A549 (cell line): Measurements from ENCODE around the gene NEU3. TPM values are rescaled to one million over a fixed set of nuclear protein-coding genes. Genes with fewer than 3 reads are reported as not detected.

Source experiments
- ATAC-seq, 2 experiments: fragments of 200-7000 bp in 1 of 2; fragments of >200 bp in 1 of 2; cut with Nextera tagmentation in 1 of 2; cut with Tn5 transposase in 1 of 2; 3 replicates each; pipeline versions ENCODE4 v1.8.0 to v1.9.1; 2018 to 2020; ENCODE audit warnings: mild to moderate bottlenecking in 1 of 2, moderate library complexity in 1 of 2
- CTCF ChIA-PET: fragments of 300-600 bp; sonication (Branson Sonifier 250); formaldehyde crosslinking; extraction: SDS; loops from one replicate; lab custom pipeline; 2021; ENCODE audit warnings: antibody characterized with exemption, inconsistent platforms; lab: Yijun Ruan, JAX
- POLR2A ChIA-PET: fragments of 350-600 bp; formaldehyde crosslinking; extraction: SDS; loops from one replicate; lab custom pipeline; 2021; ENCODE audit warnings: antibody characterized with exemption, inconsistent platforms; lab: Yijun Ruan, JAX
- DNase-seq, 2 experiments: peaks; one replicate each; pipeline versions ENCODE4 v3.0.0 to v3.0.0-alpha.2; 2011 to 2016; ENCODE audit warnings: low read depth in 1 of 2, low spot score in 1 of 2
- FAIRE-seq: peaks from 2 replicates; lab custom pipeline; 2011; peaks lifted over from hg19 to GRCh38; lab: Jason Lieb, UNC
- H3K27ac ChIP-seq, 2 experiments: fragments of >200 bp; sonication (Bioruptor Twin); formaldehyde crosslinking; 3 replicates each; pipeline ENCODE4 v1.5.1; 2016 to 2017
- H3K4me1 ChIP-seq: fragments of >200 bp; sonication (Bioruptor Twin); formaldehyde crosslinking; 3 replicates; pipeline ENCODE4 v1.6.1; 2016
- H3K4me2 ChIP-seq: fragments of >200 bp; sonication (Bioruptor Twin); formaldehyde crosslinking; 3 replicates; pipeline ENCODE4 v1.6.1; 2016
- H3K4me3 ChIP-seq: fragments of >200 bp; sonication (Bioruptor Twin); formaldehyde crosslinking; 3 replicates; pipeline ENCODE4 v1.5.1; 2016
- H3K9me3 ChIP-seq: fragments of >200 bp; sonication (Bioruptor Twin); formaldehyde crosslinking; 3 replicates; pipeline ENCODE4 v1.6.1; 2016
- CBX2 ChIP-seq: fragments of 200-600 bp; sonication (generic); IDR thresholded peaks from 2 replicates; pipeline ENCODE4 v1.6.1; 2016; ENCODE audit warnings: low read depth, mild to moderate bottlenecking, borderline replicate concordance
- CBX8 ChIP-seq: fragments of 200-600 bp; sonication (generic); IDR thresholded peaks from 2 replicates; pipeline ENCODE4 v1.6.1; 2016
- CEBPB ChIP-seq, 2 experiments: fragments of >200 bp in 1 of 2; sonication (Bioruptor Twin) in 1 of 2; formaldehyde crosslinking in 1 of 2; IDR thresholded peaks; 2 replicates each; pipeline ENCODE4 v1.6.1; 2012 to 2016
- CHD2 ChIP-seq: fragments of 150-350 bp; IDR thresholded peaks from 2 replicates; pipeline ENCODE4 v1.6.1; 2014; ENCODE audit warnings: low read length; ENCODE audit not compliant: partially characterized antibody
- CHD4 ChIP-seq: fragments of 200-600 bp; sonication (generic); IDR thresholded peaks from 2 replicates; pipeline ENCODE4 v1.6.1; 2016; ENCODE audit warnings: antibody characterized with exemption, mild to moderate bottlenecking, borderline replicate concordance
- EHMT2 ChIP-seq: fragments of 200-600 bp; sonication (generic); IDR thresholded peaks from 2 replicates; pipeline ENCODE4 v1.6.1; 2016; ENCODE audit warnings: antibody characterized with exemption, low read depth, mild to moderate bottlenecking, moderate library complexity
- EP300 ChIP-seq, 2 experiments: fragments of >200 bp; sonication (Bioruptor Twin); formaldehyde crosslinking; IDR thresholded peaks; 2 replicates in 1 of 2; 3 replicates in 1 of 2; pipeline ENCODE4 v1.6.1; 2016 to 2017
- ESRRA ChIP-seq: fragments of 150-350 bp; IDR thresholded peaks from 2 replicates; pipeline ENCODE4 v1.6.1; 2014; ENCODE audit warnings: mild to moderate bottlenecking, low read length, borderline replicate concordance
- FOSB ChIP-seq: fragments of 250-450 bp; sonication (Bioruptor Pico); IDR thresholded peaks from 2 replicates; pipeline ENCODE4 v1.5.0; 2020; ENCODE audit warnings: mild to moderate bottlenecking, moderate library complexity
- FOSL2 ChIP-seq, 2 experiments: fragments of 450-650 bp in 1 of 2; fragments of >200 bp in 1 of 2; sonication (Bioruptor Twin) in 1 of 2; formaldehyde crosslinking; IDR thresholded peaks; 2 replicates each; pipeline versions ENCODE4 v1.5.0 to v1.6.1; 2016 to 2020; ENCODE audit warnings: mild to moderate bottlenecking in 1 of 2, moderate library complexity in 1 of 2
- FOXS1 ChIP-seq: fragments of 250-450 bp; sonication (Bioruptor Pico); IDR thresholded peaks from 2 replicates; pipeline ENCODE4 v1.5.0; 2020; ENCODE audit warnings: mild to moderate bottlenecking, moderate library complexity
- GATA3 ChIP-seq: IDR thresholded peaks from 2 replicates; pipeline ENCODE4 v1.6.1; 2012; ENCODE audit warnings: borderline replicate concordance
- HEYL ChIP-seq: fragments of 250-450 bp; sonication (Bioruptor Pico); IDR thresholded peaks from 2 replicates; pipeline ENCODE4 v1.8.0; 2021; ENCODE audit warnings: mild to moderate bottlenecking, moderate library complexity
- JUN ChIP-seq, 2 experiments: fragments of >200 bp; sonication (Bioruptor Twin); formaldehyde crosslinking; IDR thresholded peaks; 2 replicates in 1 of 2; 3 replicates in 1 of 2; pipeline ENCODE4 v1.6.1; 2016 to 2017
- MAFK ChIP-seq: fragments of 450-650 bp; IDR thresholded peaks from 2 replicates; pipeline ENCODE4 v1.6.1; 2014; ENCODE audit not compliant: partially characterized antibody
- POLR2A ChIP-seq: IDR thresholded peaks from 2 replicates; pipeline ENCODE4 v1.6.1; 2012; ENCODE audit warnings: mild to moderate bottlenecking, low read length
- RARB ChIP-seq: fragments of 250-450 bp; sonication (Bioruptor Pico); IDR thresholded peaks from 2 replicates; pipeline ENCODE4 v1.8.0; 2021; ENCODE audit warnings: mild to moderate bottlenecking, moderate library complexity
- RCOR1 ChIP-seq: fragments of 150-350 bp; IDR thresholded peaks from 2 replicates; pipeline ENCODE4 v1.6.1; 2014; ENCODE audit warnings: antibody characterized with exemption, low read length, low read depth
- TFCP2L1 ChIP-seq: fragments of 250-450 bp; sonication (Bioruptor Pico); IDR thresholded peaks from 2 replicates; pipeline ENCODE4 v1.5.0; 2021; ENCODE audit warnings: mild to moderate bottlenecking
- TP53 ChIP-seq: fragments of 250-450 bp; sonication (Bioruptor Pico); IDR thresholded peaks from 2 replicates; pipeline ENCODE4 v1.5.0; 2021; ENCODE audit warnings: mild to moderate bottlenecking, moderate library complexity
- ZC3H11A ChIP-seq: fragments of 450-650 bp; IDR thresholded peaks from 2 replicates; pipeline ENCODE4 v1.6.1; 2014; ENCODE audit warnings: antibody characterized with exemption, mild to moderate bottlenecking
- ZNF302 ChIP-seq: fragments of 250-450 bp; sonication (Bioruptor Pico); IDR thresholded peaks from 2 replicates; pipeline ENCODE4 v1.9.0; 2021; ENCODE audit warnings: inconsistent platforms, mild to moderate bottlenecking, moderate library complexity
- WGBS: methylation state at CpG from one replicate; pipeline ENCODE4 v1.1.6; 2017; ENCODE audit errors: missing lambda C conversion rate; 5-methylcytosine and 5-hydroxymethylcytosine counted together
- polyA plus RNA-seq, 4 experiments: library from polyadenylated mRNA; depleted of rRNA in 3 of 4; stranded (reverse); fragments of >200 nt; fragmentation: RNase III in 1 of 4; extraction: RNeasy Plus Mini Kit Qiagen cat#74134 plus additional on column Dnase treatment in 1 of 4; gene quantifications; 2 replicates in 3 of 4; 3 replicates in 1 of 4; pipeline ENCODE4 v1.2.3, GENCODE V29; 2011 to 2017
- TF ChIP-seq, protein P1 (sequence below): fragments of 450-650 bp; IDR thresholded peaks from 2 replicates; pipeline ENCODE4 v1.6.1; 2014; ENCODE audit warnings: antibody characterized with exemption
- TF ChIP-seq, protein P2 (sequence below): fragments of 150-350 bp; IDR thresholded peaks from 2 replicates; pipeline ENCODE4 v1.6.1; 2014; ENCODE audit warnings: low read depth, mild to moderate bottlenecking, low read length
- TF ChIP-seq, protein P3 (sequence below): fragments of 250-450 bp; sonication (Bioruptor Pico); IDR thresholded peaks from 2 replicates; pipeline ENCODE4 v1.5.0; 2020; ENCODE audit warnings: low read depth, mild to moderate bottlenecking, moderate library complexity
- TF ChIP-seq, protein P4 (sequence below): IDR thresholded peaks from 2 replicates; pipeline ENCODE4 v1.6.1; 2012
- TF ChIP-seq, protein P5 (sequence below): fragments of >200 bp; sonication (Bioruptor Twin); formaldehyde crosslinking; IDR thresholded peaks from 3 replicates; pipeline ENCODE4 v1.5.1; 2016
- TF ChIP-seq, protein P6 (sequence below): IDR thresholded peaks from 2 replicates; pipeline ENCODE4 v1.6.1; 2012
- TF ChIP-seq, protein P7 (sequence below): fragments of >200 bp; sonication (Bioruptor Twin); formaldehyde crosslinking; IDR thresholded peaks from 2 replicates; pipeline ENCODE4 v1.6.1; 2016

The NEU3 gene
- polyA plus RNA-seq, 2 of the 4 experiments (the other 2 are of a cell fraction): 4.0 to 5.5 TPM

DNA sequence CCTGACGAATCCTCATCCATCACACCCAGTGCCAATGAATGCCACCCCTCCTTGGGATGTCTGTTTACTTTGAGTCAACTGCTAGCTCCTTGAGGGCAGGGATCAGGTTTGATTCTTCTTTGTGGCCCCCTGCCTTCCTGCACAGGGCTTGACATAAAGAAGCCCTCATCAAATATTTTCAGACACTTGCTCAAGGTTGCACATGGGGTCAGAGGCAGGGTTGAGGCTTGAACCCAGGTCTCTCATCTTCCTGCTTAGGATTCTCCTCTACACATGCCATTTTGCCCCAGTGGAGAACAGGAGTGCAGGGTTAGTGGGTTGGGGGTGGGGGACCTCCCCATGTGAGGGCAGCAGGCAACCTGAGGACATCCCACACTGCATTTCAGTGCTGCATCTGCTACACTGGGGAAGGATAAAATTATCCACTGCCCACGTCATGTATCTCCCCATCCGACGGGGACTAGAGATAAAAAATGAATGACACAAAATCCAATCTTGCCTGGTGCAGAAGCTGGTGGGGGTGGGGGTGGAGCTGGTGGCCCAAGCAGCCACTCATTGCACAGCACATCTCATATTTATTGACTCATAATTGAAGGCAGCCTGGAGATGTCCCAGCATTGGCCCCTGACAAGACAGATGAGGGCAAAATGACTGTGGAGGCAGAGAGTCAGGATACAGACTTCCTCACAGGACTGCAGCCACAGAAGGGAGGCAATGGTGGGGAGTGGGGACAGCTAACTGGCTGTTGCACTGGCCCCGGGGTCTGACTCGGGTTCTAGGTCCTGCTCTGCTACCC is 41.3 kb downstream of the NEU3 start:
- ATAC-seq: no peak
- no peak for TF ChIP-seq EP300 (IDR thresholded peaks at IDR 0.05)
- no peak for TF ChIP-seq ZNF302 (CRISPR knock-in tag)
- TF ChIP-seq CBX2: no peak
- TF ChIP-seq ZC3H11A: no peak
- TF ChIP-seq CEBPB (IDR thresholded peaks at IDR 0.05): no peak
- TF ChIP-seq EHMT2: no peak
- TF ChIP-seq, protein P1, sequence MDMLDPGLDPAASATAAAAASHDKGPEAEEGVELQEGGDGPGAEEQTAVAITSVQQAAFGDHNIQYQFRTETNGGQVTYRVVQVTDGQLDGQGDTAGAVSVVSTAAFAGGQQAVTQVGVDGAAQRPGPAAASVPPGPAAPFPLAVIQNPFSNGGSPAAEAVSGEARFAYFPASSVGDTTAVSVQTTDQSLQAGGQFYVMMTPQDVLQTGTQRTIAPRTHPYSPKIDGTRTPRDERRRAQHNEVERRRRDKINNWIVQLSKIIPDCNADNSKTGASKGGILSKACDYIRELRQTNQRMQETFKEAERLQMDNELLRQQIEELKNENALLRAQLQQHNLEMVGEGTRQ: no peak
- TF ChIP-seq CBX8: no peak
- no peak for TF ChIP-seq FOSL2 (IDR thresholded peaks at IDR 0.05)
- no peak for TF ChIP-seq FOSL2 (CRISPR knock-in tag; IDR thresholded peaks at IDR 0.05)
- TF ChIP-seq ESRRA: no peak
- no peak for TF ChIP-seq MAFK
- TF ChIP-seq FOSB: no peak
- TF ChIP-seq CHD2: no peak
- TF ChIP-seq, protein P2, sequence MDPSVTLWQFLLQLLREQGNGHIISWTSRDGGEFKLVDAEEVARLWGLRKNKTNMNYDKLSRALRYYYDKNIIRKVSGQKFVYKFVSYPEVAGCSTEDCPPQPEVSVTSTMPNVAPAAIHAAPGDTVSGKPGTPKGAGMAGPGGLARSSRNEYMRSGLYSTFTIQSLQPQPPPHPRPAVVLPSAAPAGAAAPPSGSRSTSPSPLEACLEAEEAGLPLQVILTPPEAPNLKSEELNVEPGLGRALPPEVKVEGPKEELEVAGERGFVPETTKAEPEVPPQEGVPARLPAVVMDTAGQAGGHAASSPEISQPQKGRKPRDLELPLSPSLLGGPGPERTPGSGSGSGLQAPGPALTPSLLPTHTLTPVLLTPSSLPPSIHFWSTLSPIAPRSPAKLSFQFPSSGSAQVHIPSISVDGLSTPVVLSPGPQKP: no peak
- no peak for TF ChIP-seq TFCP2L1 (CRISPR knock-in tag)
- TF ChIP-seq FOXS1 (CRISPR knock-in tag): no peak
- TF ChIP-seq POLR2A: no peak
- peaks cover 9% of the 10 kb centered on the region; the same call in 1 of the 3 replicates for H3K4me1 ChIP-seq
- FAIRE-seq: no peak
- H3K4me2 ChIP-seq: no peak overlapping the region
- 37% methylated on average over 5 of the region's 6 CpGs for WGBS
- no peak overlapping the region for H3K27ac ChIP-seq
- H3K4me3 ChIP-seq: no peak overlapping the region
- no peak for DNase-seq
- ChIA-PET CTCF (interaction anchor here (0.7 to 2.8 kb wide), 7 partner anchors 12 to 218 kb away, joined by 3 to 14 read pairs (median 5); no protein-coding TSS in a partner anchor), POLR2A (no interaction called here)
- H3K9me3 ChIP-seq: no peaks in the 10 kb centered on the region

DNA sequence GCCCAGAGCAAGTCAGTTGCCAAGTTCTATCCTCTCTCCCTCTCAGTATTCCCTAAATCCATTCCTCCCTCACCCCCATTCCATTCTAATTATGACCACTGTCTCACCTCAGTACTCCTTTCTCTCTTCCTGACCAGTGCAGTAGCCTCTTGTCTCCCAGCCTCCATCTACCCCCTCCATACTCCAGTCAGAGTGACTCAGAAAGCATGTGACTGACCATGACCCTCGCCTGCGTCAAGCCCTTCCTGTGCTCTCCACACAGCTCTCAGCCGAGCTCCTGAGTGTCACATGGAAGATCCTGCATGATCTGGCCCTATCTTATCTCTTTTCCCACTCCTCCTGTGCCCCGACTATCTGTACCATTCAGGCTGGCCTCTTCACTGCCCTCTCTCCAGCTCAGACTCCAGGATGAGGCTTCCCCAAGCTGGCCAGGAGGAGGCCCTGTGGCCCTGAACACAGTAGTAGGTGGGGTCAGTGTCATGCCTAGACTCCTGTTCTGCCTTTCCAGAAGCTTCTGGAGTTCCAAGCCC is 42.6 kb downstream of the NEU3 start:
- H3K9me3 ChIP-seq: no peaks in the 10 kb centered on the region
- peaks cover 9% of the 10 kb centered on the region; the same call in 1 of the 3 replicates for H3K4me1 ChIP-seq
- ChIA-PET CTCF (interaction anchor here (0.6 to 3.0 kb wide), 22 partner anchors 8 to 218 kb away, joined by 3 to 28 read pairs (median 4); partner anchors contain the start of gene NEU3), POLR2A (no interaction called here)
- peak in 1 of 2 experiments; percentile 29 for DNase-seq
- 47% methylated on average over 4 of the region's 4 CpGs for WGBS
- peak; percentile 47 to 64; a peak in 5 of 6 replicates for ATAC-seq
- FAIRE-seq: no peak
- peak overlapping the region; percentile 17; the same call in 2 of the 3 replicates for H3K4me2 ChIP-seq
- H3K27ac ChIP-seq: peak overlapping the region in 1 of 2 experiments; percentile 63; a peak in 3 of 6 replicates
- H3K4me3 ChIP-seq: no peak overlapping the region
- TF ChIP-seq, protein P2: no peak
- no peak for TF ChIP-seq MAFK
- TF ChIP-seq RCOR1: no peak
- TF ChIP-seq JUN (IDR thresholded peaks at IDR 0.05): no peak
- TF ChIP-seq, protein P3, sequence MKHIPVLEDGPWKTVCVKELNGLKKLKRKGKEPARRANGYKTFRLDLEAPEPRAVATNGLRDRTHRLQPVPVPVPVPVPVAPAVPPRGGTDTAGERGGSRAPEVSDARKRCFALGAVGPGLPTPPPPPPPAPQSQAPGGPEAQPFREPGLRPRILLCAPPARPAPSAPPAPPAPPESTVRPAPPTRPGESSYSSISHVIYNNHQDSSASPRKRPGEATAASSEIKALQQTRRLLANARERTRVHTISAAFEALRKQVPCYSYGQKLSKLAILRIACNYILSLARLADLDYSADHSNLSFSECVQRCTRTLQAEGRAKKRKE (CRISPR knock-in tag): no peak
- TF ChIP-seq, protein P4, sequence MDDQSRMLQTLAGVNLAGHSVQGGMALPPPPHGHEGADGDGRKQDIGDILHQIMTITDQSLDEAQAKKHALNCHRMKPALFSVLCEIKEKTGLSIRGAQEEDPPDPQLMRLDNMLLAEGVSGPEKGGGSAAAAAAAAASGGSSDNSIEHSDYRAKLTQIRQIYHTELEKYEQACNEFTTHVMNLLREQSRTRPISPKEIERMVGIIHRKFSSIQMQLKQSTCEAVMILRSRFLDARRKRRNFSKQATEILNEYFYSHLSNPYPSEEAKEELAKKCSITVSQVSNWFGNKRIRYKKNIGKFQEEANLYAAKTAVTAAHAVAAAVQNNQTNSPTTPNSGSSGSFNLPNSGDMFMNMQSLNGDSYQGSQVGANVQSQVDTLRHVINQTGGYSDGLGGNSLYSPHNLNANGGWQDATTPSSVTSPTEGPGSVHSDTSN: no peak
- TF ChIP-seq RARB (CRISPR knock-in tag): no peak
- no peak for TF ChIP-seq GATA3
- no peak for TF ChIP-seq ZC3H11A
- no peak for TF ChIP-seq CHD4
- TF ChIP-seq, protein P5, sequence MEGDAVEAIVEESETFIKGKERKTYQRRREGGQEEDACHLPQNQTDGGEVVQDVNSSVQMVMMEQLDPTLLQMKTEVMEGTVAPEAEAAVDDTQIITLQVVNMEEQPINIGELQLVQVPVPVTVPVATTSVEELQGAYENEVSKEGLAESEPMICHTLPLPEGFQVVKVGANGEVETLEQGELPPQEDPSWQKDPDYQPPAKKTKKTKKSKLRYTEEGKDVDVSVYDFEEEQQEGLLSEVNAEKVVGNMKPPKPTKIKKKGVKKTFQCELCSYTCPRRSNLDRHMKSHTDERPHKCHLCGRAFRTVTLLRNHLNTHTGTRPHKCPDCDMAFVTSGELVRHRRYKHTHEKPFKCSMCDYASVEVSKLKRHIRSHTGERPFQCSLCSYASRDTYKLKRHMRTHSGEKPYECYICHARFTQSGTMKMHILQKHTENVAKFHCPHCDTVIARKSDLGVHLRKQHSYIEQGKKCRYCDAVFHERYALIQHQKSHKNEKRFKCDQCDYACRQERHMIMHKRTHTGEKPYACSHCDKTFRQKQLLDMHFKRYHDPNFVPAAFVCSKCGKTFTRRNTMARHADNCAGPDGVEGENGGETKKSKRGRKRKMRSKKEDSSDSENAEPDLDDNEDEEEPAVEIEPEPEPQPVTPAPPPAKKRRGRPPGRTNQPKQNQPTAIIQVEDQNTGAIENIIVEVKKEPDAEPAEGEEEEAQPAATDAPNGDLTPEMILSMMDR: no peak
- no peak for TF ChIP-seq HEYL
- no peak for TF ChIP-seq TP53
- TF ChIP-seq CEBPB (IDR thresholded peaks at IDR 0.05): no peak
- TF ChIP-seq, protein P6, sequence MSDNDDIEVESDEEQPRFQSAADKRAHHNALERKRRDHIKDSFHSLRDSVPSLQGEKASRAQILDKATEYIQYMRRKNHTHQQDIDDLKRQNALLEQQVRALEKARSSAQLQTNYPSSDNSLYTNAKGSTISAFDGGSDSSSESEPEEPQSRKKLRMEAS: no peak
- TF ChIP-seq, protein P7, sequence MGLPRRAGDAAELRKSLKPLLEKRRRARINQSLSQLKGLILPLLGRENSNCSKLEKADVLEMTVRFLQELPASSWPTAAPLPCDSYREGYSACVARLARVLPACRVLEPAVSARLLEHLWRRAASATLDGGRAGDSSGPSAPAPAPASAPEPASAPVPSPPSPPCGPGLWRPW: no peak
